RPMI8226 (cell line): ENCODE data around the gene FCGR2B.
"Not testable (repeated sequence)": the region's sequence is repeated elsewhere in the genome, so short reads cannot be mapped to it uniquely, and the experiment has no call there.

Experiments used
- DNase-seq: peaks from one replicate; pipeline ENCODE4 v3.0.0-alpha.2; 2015

FCGR2B gene

DNA sequence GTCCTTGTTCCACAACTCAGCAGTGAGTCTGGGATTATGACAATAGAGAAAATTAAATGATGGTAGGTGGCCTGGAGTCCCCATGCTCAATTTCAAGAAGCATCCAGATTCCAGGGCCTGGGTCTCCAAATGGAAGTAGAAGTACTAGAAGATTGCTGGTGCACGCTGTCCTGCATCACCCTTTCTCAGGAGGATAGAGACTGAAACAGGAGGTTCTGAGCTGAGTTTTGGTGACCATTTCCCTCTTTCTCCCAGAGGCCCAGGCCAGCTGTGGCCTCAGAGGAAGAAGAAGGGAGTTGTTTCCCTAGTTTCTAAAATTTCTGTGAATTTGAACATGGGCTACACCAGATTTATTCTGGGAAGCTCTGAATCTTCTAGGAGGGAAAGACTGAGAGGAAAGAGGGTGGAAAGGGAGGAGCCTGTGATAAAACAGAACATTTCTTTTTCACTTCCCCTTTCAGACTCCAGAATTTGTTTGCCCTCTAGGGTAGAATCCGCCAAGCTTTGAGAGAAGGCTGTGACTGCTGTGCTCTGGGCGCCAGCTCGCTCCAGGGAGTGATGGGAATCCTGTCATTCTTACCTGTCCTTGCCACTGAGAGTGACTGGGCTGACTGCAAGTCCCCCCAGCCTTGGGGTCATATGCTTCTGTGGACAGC is at the start of gene FCGR2B:
FCGR2B (plus strand) TSS at position 460 of the 656 bp plus-strand sequence; CDS start at position 559, 99 bp downstream.
- DNase-seq: not testable (repeated sequence)

GRCh38 chr1:161616417-161616816 is 46.5 kb upstream of the FCGR2B start:
- not testable (repeated sequence) for DNase-seq

DNA sequence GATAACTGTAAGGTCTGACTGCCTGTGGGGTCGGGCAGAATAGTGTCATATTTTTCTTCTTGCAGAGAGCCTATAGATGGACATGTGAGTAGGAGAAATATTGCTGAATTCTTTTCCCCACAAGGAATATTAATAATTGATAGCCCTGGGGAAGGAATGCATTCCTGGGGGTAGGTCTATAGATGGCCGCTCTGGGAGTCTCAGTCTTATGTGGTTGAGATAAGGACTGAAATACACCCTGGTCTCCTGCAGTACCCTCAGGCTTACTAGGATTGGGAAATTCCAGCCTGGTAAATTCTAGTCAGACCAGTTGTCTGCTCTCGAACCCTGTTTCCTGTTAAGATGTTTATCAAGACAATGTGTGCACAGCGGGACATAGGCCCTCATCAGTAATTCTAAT is 44.4 kb upstream of the FCGR2B start:
- not testable (repeated sequence) for DNase-seq

DNA sequence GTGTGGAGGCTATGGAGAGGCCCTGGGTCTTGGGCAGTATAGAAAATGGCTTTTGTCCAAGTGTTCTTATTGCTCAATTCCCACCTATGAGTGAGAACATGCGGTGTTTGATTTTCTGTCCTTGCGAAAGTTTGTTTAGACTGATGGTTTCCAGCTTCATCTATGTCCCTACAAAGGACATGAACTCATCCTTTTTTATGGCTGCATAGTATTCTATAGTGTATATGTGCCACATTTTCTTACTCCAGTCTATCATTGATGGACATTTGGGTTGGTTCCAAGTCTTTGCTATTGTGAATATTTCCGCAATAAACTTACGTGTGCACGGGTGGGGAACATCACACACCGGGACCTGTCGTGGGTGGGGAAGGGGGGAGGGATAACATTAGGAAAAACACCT is 42.5 kb upstream of the FCGR2B start:
- not testable (repeated sequence) for DNase-seq

DNA sequence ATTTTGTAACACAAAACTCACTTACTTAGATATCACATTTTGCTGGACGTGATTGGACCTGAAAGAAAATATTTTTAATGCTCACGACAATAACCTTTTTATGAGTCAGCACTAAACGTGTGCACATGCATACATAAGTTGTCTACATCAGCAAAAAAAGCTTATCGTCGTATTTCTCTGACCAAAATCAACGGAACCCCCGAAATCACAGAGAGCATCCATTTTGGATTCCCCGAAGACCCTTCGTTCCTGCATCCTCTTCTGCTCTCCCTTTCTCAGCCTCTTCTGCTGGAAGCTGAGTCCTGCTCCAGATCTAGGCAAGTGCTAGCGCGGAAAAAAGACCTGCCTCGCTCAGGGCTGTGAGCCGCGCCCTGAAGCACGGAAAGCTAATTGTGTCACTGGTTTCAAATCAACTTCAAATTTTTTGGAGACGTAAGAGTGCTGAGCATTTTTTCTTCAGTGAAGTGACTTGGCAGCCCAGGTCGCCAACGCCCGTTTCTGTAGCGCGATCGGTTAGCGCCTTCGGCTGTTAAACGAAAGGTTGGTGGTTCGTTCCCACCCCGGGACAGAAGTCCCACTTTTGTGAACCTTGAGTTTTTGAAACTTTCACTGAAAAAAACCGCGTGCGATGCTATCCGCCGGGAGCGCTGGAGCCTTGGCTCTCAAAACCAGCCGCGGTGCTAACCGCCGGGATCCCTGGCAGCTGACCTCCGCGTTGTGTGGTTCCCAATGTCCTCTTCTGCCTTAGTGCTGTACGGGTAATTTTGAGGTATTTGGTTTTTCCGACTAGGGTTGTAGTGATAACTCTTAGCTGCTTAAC is 41.6 kb upstream of the FCGR2B start:
- DNase-seq: peak; percentile 92

DNA sequence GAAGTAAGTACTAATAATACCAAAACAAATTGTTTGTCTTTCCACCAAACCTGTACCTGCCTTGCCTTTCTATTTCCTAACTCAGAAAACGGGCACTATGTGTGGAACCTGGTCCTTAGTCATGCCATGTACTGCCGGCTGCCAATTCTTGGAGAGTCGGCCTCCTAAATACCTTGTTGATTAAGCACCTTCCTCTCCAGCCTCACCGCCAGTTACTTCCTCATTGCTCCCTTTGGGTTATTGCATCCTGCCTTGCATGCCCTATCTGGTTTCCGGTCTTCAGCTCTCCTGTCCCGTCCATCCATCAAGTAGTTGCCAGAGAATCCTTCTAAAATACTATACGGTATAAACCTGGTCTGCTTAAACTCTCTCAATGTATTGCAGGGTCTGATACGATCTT is 40.9 kb upstream of the FCGR2B start:
- DNase-seq: peak; percentile 42

DNA sequence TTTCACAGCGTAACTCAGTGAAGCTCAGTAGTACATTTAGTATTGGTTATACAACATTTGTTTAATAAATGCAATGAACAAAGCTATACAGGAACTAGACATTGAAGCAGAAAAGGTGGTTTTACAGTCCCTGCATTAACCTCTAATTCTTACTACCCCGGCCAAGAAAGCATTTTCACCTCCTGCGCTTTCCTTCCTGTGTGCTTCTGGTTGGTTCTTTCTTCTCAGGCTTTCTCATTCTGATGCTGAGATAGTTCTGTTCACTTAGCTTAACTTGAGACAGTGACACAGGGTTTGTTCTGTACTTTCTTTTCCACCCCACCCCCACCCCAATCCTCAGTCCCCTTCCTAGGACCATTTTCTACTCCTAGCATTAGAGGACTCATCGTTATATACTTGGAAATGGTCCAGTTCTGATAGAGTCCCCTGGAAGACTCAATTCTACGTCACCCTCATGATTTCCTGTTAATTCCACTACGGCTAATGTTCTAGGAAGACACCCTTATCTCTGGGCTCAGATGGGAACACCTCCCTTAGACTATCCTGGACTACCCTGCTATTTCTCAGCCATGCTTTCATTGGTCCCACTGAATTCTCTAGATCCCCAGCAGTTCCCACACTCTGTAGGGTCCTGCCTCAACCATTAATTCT is 39.4 kb upstream of the FCGR2B start:
- DNase-seq: not testable (repeated sequence)

DNA sequence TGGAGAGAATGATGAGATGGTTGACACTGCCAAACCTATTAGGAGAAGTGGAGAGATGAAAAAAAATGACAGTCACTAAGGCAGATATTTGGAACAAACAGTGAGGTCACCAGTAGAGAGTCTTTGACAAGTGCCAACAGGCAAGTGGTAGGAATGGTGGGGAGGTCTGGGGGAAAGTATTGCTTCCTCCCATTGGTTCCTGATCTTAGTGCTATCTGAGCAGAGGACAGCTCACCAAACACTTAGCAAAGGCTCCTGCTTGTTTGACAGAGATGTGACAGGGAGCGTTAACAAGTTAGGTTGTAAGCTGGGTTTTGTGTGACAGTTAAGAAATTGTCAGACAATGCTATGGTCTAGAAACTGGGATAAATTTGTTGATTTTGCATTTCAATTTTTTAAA is 38.3 kb upstream of the FCGR2B start:
- not testable (repeated sequence) for DNase-seq

GRCh38 chr1:161626445-161627146 is 36.3 kb upstream of the FCGR2B start:
- DNase-seq: not testable (repeated sequence)

- DNase-seq: not testable (repeated sequence)
Observed at GRCh38 chr1:161630128-161630742, 32.7 kb upstream of the FCGR2B start.

GRCh38 chr1:161631076-161631475 is 31.9 kb upstream of the FCGR2B start, which contains the start of gene FCGR3B:
TSS of gene FCGR3B (minus strand) at chr1:161631176. CDS start at chr1:161631094, 82 bp downstream.
- no peak for DNase-seq

- not testable (repeated sequence) for DNase-seq
Observed at GRCh38 chr1:161634993-161635392, 27.9 kb upstream of the FCGR2B start.

DNA sequence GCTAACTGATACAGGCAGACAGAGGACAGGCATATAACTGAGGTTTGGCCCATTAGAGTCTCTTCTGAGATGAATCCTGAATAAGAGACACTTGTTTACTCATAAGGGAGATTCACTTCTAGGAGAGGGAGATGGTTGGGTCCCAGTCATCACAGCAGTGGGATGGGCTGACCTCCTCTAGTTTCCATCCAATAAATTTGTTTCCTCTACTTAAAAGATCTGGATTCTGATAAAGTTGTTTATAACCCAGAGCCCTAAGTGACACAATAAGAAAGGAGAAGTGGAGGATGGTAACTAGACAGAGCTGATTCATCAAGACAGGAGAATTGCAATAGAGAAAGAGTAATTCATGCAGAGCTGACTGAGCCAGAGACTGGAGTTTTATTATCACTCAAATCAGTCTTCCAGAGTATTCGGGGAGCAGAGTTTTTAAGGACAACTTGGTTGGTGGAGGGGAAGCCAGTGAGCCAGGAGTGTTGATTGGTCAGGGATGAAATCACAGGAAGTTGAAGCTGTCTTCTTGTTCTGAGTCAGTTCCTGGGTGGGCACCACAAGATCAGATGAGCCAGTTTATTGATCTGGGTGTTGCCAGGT is 26.7 kb upstream of the FCGR2B start:
- not testable (repeated sequence) for DNase-seq

GRCh38 chr1:161636976-161637375 is 26.0 kb upstream of the FCGR2B start:
- DNase-seq: not testable (repeated sequence)

GRCh38 chr1:161638251-161638993 is 24.5 kb upstream of the FCGR2B start:
- not testable (repeated sequence) for DNase-seq

- not testable (repeated sequence) for DNase-seq
Observed at GRCh38 chr1:161639203-161639602, 23.7 kb upstream of the FCGR2B start.

- peak; percentile 26 for DNase-seq
Observed at GRCh38 chr1:161642697-161643096, 20.2 kb upstream of the FCGR2B start.

DNA sequence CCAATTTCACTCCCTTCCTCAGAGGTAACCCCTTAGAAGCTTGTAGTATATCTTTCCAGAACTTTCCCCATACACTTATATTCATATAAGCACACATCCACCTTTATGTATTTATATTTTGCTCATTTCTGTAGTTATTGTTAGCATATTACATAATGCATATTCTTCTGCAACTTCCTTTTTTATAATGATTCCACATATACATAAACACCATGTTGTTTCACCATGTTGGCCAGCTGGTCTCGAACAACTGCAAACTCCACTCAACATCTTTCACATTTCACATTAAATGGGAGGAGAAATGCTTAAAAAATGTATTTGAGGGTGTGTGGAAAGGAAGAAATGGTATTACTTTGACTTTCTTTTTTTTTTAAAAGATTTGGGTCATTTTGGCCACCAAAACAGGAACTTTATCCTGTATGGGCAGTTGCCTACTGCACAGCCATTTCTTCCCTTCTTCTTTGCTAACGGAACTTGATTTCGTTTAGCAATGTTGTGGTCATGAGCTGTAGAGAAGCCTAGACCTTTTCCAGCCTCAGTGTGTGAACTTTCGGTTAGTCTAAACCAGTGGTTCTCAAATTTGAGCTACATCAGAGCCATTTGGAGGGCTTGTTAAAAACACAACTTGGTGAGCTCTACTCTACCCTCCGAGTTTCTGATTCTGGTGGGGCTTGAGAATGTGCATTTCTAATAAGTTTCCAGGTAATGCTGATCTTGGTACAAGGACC is 19.3 kb upstream of the FCGR2B start:
- not testable (repeated sequence) for DNase-seq

- DNase-seq: not testable (repeated sequence)
Observed at GRCh38 chr1:161644855-161645254, 18.1 kb upstream of the FCGR2B start.
